Hematopoietic multipotent progenitor cell treated with erythropoietin and hydrocortisone succinate and interleukin-3 and kit ligand, for 6 days (in vitro differentiated cells): ENCODE results near the gene GPR37L1.
"Not testable (repeated sequence)": the region's sequence is repeated elsewhere in the genome, so short reads cannot be mapped to it uniquely, and the experiment has no call there.

ENCODE experiments used
- DNase-seq: peaks from one replicate; pipeline ENCODE4 v3.0.0-alpha.2; 2015

GPR37L1 gene

DNA sequence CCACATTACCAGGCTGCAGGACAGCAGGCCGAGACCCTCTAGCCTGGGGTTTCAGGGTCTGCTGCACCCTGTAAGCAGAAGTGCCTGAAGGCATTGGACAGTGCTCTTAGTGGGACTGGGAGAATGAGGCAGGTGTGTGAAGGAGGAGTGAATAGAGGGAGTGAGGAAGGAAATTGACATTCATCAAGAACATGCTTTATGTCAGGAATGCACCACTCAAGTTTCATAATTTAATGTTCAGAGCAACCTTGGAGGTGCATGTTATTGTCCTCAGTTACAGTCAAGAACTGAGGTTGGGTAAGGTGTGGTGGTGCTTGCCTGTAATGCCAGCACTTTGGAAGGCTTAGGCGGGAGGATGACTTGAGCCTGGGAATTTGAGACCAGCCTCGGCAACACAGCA is 11.7 kb upstream of the GPR37L1 start:
- no peak for DNase-seq

DNA sequence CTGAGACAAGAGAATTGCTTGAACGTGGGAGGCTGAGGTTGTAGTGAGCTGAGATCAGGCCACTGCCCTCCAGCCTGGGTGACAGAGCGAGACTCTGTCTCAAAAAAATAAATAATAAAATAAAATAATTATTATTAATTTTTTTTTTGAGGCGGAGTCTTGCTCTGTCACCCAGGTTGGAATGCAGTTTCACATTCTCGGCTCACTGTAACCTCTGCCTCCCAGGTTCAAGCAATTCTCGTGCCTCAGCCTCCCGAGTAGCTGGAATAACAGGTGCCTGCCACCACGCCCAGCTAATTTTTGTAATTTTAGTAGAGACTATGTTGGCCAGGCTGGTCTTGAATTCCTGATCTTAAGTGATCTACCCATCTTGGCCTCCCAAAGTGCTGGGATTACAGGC is 11.1 kb upstream of the GPR37L1 start:
- DNase-seq, result not testable (repeated sequence)

DNA sequence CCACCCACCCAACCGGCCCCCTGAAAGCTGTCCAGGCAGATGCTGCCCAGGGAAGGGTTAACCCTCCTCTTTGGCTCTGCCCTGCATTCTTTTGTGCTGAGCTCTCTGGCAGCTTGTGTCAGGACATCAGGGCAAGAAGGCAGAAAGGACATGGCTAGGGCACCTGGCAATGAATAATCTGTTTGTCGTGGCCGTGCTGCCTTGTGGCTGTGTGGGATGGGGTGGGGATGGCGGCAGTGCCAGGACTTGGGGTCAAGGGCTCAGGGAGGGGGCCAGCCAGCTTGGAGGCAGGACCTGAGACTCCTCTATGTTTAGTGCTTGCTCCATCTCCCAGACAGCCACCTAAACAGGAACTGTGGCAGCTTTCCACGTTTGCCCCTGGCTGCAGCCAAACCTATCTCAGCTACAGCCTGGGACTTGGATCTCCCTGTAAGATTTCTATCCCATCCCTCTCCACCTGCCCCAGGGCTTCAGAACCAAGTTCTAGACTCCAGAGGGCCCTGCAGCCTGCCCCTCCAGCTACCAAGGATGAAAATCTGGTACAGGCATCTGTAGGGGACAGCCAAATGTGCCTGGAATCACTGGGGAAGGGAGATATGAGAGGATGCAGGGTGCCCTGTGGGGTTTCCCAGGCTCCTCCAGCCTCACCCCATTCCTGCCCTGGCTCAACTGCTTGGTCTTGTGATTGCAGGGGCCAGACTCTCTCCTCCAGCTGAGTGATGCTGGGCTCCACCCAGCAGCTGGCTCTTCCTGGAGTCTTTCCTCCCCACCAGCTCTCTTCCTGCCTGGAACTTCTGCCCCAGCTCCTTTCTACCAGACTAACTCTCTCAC is 9.6 kb upstream of the GPR37L1 start:
- DNase-seq, result no peak

DNA sequence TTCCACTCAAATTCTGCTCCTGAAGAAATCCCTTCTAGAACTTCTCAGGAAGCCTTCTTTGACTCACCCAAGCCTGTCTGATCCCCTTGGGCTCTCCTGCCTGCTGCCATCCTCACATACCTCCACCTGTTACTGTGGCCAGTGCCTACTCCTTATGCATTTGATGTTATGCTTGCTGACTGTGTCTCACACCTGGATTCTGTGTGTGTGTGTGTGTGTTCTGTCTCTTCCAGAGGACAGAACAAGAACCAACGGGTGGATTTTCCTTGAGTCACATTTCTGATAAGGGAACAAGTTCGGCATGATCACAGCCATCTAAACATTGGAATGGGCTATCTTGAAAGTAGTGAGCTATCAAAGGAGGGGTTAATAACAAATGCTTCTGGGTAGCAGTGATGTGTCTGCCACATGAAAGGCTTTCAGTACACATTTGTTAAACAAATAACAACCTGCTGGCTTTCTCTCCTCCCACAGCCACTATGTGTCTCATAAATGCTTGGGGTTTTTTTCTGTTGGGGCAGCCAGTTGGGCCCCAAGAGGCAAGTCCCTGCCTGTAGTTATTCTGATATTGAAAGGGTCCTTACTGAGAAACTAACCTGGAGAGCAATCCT is 8.9 kb upstream of the GPR37L1 start:
- DNase-seq, result no peak

DNA sequence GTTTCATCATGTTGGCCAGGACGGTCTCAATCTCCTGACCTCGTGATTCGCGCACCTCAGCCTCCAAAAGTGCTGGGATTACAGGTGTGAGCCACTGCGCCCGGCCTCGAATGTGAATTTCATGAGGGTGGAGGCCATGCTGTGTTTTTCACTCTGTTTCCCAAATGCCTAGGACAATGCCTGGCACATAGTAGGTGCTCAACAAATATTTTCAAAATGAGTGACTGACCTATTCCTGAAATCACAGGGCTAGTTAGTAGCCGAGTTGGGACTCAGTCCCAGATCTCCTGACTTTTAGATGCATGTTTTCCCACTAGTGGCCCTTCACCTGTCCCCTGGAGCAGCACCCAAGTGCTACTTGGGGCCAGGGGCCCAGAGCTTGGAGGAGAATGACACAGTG is 6.4 kb upstream of the GPR37L1 start:
- no peak for DNase-seq

DNA sequence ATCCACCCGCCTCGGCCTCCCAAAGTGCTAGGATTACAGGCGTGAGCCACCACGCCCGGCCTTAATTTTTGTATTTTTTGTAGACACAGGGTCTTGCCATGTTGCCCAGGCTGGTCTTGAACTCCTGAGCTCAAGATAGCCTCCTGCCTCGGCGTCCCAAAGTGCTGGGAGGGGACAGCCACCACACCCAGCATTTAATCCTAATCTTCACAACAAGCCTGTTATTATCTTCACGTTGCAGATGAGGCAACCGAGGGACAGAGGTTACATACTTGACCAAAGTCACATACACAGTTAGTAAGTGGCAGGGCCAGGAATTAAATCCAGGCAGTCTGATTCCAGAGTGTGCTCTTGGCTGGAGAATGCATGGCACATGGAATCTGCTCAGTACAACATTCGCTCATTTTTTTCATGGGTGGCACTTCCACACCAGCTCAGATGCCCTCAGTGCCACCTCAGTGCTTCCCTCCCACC is 4.8 kb upstream of the GPR37L1 start:
- DNase-seq, result peak; percentile 81

DNA sequence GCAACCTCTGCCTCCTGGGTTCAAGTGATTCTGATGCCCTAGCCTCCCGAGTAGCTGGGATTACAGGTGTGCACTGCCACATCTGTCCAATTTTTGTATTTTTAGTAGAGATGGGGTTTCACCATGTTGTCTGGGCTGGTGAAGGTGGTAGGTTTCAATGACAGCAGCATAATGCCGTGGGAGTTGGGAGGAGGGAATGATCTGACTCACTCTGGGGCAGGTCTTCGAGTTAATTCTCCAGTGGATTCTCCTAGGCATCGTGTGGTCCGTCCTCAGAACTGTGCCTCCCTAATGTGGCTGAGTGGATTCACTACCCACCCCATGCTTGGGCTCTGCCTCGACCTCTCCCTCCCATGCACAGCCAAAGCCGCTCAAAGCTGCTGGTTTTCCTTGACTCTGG is 1.7 kb upstream of the GPR37L1 start:
- DNase-seq, result no peak

DNA sequence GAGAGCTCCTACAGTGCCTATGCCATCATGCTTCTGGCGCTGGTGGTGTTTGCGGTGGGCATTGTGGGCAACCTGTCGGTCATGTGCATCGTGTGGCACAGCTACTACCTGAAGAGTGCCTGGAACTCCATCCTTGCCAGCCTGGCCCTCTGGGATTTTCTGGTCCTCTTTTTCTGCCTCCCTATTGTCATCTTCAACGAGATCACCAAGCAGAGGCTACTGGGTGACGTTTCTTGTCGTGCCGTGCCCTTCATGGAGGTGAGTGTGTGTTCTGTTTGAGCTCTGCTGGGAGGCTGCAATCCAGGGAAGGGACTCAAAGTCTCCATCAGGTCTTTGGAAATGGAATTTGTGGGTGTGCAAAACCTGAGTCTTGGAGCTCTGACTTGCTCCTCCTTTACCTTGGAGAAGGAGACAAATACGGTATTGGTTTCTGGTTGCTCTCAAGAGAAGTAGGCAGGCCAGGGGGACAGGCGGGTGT is 658 bp downstream of the GPR37L1 start:
- no peak for DNase-seq

DNA sequence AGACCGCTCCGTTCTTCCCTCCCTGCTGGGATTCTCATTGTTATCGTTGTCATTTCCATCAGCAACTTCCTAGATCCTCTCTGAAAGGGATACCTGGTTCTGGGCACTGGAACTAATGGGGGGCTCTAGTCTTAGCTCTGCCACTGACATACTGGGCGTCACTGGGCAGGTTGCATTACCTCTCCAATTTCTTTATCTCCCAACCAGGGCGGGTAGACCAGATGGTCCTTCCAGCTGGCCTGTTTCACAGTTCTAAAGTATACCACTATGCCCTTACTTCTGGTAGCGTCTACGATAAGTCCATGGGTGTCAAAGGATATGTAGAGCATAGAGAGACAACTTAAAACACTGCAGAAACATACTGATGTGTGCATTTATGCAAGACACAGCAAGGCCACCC is 1.4 kb downstream of the GPR37L1 start:
- DNase-seq, result no peak

DNA sequence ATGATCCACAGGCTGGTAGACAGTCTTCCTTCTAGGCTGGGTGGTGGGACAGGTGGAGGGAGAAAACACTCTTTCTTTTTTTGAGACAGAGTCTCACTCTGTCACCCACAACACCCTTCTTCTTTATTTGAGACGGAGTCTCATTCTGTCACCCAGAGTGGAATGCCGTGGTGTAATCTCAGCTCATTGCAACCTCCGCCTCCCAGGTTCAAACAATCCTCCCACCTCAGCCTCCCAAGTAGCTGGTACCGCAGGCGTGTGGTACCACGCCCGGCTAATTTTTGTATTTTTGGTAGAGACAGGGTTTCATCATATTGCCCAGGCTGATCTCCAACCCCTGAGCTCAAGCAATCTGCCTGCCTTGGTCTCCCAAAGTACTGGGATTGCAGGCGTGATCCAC is 2.9 kb downstream of the GPR37L1 start:
- DNase-seq, result no peak

DNA sequence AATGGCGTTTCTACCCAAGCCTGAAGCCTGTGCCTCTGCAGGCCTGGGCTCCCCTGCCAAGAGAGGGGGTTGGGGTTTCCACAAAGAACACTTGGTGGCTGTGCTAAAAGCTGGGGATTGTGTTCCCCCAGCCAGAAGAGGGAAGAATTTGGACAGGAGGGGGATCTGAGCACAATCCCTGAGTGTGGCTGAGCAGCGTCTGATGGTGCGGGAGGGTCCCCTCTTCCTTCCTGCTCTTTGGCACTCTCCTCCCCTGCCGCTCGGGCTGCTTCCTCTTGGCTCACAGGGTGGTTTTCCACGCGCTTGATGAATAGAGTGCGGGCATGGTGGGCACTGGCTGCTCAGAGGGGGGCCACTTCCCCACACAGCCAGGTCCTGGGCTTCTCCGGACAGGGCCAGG is 3.7 kb downstream of the GPR37L1 start:
- DNase-seq, result no peak

DNA sequence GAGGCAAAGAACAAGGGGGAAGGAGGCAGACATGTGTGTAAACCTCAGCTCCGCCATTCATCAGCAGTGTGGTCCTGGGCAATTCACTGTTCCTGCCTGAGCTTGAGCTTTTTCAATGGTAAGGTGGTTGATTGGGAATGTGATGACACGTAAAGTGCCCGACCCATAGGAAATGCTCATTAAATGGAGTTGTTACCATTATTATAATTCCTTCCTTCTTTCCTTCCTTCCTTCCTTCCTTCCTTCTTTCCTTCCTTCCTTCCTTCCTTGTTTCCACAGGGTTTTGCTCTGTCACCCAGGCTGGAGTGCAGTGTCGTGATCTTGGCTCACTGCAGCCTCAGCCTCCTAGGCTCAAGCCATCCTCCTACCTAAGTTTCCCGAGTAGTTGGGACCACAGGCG is 4.3 kb downstream of the GPR37L1 start:
- DNase-seq, result no peak

DNA sequence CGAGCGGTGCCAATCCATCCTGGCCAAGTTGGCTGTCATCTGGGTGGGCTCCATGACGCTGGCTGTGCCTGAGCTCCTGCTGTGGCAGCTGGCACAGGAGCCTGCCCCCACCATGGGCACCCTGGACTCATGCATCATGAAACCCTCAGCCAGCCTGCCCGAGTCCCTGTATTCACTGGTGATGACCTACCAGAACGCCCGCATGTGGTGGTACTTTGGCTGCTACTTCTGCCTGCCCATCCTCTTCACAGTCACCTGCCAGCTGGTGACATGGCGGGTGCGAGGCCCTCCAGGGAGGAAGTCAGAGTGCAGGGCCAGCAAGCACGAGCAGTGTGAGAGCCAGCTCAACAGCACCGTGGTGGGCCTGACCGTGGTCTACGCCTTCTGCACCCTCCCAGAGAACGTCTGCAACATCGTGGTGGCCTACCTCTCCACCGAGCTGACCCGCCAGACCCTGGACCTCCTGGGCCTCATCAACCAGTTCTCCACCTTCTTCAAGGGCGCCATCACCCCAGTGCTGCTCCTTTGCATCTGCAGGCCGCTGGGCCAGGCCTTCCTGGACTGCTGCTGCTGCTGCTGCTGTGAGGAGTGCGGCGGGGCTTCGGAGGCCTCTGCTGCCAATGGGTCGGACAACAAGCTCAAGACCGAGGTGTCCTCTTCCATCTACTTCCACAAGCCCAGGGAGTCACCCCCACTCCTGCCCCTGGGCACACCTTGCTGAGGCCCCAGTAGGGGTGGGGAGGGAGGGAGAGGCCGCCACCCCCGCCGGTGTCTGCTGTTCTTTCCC is 5.3 kb downstream of the GPR37L1 start:
- no peak for DNase-seq

DNA sequence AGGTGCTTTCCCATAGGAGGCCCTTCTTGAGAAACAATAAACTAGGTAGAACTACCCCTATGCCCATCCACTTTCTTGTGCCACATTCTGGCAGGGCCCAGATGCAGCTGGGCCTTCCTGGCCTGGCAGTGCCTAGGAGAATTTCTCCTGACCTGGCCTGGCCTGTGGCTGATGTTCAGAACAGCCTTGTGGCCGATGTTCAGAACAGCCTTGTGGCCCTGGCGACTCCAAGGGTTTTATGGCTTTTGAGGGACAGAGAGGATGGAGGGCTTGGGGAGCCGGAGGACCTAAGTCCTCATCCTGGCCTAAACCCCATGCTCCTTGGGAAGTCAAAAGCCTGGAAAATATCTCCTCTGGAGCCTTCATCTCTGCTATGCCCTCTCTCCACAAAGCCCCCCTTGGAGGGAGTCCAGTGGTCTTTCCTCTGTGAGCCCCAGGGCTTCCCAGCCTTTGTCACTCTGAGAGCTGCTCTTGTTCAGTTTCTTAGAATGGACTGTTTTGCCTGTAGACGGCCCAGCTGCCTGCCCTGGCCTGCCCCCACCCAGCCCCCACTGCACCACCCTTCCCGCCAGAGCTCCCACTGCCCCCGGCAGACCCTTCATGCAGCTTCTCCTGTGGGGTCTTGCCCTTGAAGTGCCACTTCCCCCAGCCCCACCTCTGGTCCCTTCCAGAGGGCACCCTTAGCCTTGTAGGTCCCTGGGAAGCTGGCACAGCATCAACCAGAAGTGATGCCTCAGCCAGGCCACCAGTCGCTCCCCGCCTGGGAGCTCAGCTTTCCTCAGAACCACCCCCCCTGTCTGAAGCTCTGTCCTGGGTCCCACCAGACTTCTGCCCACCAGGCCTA is 7.0 kb downstream of the GPR37L1 start:
- DNase-seq, result no peak

DNA sequence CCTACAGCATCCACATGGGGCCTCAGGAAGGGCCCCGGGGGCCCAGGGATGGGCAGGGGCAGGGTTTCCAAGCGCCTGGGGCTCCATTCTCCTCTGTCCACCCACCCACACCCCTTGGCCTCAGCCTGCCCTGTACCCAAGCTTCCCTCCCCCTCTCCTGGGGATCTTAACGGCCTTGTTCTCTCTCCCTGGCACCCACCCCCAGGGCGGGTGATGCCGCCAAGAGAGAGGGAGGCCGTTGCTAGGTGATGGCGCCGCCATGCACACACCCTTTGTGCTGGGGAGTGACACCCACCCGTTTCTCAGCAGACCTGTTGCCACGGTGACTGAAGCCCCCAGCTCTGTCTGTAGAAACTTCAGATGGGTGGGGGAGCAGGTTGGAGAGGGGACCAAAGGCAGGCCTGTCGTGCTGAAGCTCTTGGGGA is 7.6 kb downstream of the GPR37L1 start:
- no peak for DNase-seq

DNA sequence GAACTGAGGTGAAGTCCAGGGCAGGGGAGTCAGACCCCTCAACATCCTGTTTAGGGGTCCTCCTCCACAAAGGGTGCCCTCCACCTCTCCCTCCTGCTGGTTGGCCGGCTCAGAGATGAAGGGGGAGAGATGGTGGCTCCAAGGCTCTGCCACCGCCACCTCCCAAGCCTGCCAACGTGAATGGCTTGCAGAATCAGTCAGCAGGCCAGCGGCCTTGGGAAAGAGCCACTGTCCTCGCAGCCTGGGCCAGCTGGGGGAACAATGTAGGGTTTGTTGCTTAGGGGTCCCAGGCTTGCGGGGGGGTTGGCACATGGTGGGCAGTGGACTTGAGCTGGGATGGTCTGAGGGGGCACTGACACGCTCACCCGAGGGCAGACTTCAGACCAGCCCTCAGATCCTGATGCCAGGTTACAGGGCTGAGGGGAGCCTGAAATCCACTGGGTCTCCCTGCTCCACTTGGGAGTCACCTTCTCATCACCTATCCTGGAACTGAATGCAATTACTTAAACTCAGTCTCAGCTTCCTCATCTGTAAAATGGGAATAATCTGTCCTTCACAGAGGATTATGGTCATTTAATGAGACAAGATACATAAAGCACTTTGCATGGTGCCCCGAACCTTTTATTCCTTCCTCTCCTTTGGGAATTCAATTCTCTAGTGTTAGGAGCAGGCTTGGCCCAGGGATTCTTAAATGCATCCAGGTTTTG is 8.3 kb downstream of the GPR37L1 start:
- DNase-seq, result no peak

DNA sequence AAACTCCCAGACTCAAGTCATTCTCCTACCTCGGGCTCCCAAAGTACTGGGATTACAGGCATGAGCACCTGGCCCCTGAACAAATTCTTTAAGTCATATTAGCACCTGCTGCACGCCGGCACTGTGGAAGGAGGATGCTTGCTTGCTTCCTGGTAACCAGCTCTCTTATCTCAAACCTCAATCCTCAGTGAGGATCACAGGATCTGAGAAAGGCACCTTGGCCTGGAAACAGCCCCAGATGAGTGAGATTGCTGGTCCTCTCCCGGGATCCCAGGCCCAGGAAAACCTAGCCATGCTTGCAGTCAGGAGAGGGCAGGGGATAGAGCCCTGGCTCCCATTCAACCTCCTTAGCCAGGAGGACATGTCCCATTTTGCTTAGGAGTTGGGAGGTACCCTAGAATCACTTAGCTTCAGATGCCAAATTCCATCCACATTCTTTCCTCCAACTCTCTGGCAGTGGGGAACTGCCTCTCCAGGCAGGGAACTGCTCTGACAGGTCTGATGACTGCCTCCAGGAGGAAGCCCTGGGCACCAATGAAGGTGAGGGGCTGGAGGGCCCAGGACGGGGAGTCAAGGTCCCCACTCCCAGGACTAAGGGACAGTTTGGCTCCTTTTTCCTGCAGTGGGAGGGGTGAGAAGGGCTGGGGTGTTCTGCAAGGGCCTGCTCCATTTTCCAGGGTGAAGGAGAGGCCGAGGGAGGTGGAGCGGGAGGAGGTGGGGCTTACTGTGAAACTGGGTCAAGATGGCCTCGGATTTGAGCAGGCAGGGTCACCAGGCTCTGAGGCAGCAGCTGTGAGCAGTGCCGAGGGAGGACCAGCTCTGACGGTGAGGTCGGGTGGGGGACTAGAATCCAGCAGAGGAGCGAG is 9.5 kb downstream of the GPR37L1 start:
- DNase-seq, result no peak

DNA sequence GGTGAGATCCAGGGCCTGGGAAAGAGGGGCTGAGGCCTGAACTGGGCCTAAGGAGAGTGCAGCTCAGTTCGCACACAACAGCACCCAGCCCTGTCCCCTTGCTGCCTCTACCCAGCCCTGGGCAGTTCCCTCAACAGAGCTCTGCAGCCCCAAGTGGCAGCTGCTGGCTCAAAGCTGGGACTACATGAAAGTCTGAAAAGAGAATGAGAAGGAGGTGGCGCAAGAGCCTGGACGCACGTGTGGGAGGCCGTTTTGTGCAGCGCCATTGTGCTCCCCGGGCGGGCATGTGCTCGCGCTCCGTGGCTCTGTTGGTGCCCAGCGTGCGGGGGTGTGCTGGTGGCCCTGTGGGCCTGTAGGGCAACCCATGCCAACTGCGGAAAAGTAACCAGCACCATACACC is 10.3 kb downstream of the GPR37L1 start:
- DNase-seq, result no peak

DNA sequence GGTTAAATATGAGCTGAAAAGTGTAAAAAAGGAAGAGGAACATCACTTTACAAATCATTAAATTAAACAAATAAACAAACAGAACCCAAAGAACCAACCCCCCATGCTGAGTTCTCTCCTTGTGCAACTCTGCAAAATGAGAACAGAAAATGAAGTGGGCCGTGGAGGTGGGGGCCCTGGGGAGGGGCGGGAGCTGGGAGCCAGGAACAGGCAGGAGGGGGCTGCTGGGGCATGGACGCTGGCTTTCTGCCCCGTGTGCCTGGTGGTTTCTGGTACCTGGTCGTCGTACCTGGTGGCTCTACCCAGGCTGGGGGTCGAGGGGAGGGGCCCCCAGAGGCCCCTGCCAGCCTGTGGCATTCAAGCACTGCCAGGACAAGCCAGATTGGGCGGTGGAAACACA is 10.8 kb downstream of the GPR37L1 start:
- no peak for DNase-seq

DNA sequence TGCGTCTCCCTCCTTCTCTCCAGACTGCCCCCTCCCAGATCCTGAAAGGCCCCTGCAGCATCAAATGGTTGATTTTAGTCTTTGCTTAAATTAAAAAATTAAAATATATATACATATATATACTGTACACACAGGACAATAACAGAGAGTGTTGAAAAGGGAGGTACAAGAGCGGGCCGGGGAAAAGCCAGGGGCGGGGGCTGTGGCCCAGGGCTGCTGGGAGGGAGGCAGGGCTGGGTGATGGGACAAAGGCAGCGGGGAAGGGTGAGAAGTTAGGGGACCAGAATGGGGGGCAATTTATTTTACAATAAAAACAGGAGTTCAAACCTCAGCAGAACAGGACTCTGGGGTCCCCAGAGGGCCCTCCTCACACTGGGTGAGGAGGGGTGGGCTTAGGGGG is 11.3 kb downstream of the GPR37L1 start:
- no peak for DNase-seq

DNA sequence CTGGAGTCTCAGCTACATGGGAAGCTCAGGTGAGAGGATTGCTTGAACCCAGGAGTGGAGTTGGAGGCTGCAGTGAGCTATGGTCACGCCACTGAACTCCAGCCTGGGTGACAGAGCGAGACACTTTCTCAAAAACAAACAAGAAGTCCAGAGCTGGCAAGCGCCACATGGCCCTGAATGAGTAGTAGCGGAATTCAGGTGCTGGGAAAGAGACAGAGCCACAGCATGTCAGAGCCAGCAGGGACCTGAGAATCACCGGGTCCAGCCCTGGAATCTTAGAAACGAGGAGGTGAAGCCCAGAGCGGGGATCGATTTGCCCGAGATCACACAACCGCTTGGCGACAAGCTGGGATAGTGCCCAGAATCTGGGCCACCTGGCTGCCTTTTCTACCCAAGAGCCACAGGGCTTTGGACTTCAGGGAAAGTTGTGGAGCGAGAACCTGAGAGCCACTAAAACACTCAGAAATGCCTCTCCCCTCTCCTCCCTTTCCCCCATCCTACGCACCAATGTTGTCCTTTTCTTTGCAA is 12.0 kb downstream of the GPR37L1 start:
- DNase-seq, result no peak
